ENCODE measurements around the gene KRT2.

The KRT2 gene

GRCh38 chr12:52696588-52696987 lies 44.6 kb upstream of the KRT2 start:
- no peak for DNase-seq (ENCODE audit: low spot score)
- POLR2A ChIA-PET (ENCODE audit: low non-redundant PET): no interaction called here
- TF ChIP-seq, protein P1, sequence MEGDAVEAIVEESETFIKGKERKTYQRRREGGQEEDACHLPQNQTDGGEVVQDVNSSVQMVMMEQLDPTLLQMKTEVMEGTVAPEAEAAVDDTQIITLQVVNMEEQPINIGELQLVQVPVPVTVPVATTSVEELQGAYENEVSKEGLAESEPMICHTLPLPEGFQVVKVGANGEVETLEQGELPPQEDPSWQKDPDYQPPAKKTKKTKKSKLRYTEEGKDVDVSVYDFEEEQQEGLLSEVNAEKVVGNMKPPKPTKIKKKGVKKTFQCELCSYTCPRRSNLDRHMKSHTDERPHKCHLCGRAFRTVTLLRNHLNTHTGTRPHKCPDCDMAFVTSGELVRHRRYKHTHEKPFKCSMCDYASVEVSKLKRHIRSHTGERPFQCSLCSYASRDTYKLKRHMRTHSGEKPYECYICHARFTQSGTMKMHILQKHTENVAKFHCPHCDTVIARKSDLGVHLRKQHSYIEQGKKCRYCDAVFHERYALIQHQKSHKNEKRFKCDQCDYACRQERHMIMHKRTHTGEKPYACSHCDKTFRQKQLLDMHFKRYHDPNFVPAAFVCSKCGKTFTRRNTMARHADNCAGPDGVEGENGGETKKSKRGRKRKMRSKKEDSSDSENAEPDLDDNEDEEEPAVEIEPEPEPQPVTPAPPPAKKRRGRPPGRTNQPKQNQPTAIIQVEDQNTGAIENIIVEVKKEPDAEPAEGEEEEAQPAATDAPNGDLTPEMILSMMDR (conservative IDR thresholded peaks at IDR 0.05; ENCODE audit: low read depth): no peak
- no peak overlapping the region for H3K27ac ChIP-seq
- CTCF ChIA-PET: no interaction called here

DNA sequence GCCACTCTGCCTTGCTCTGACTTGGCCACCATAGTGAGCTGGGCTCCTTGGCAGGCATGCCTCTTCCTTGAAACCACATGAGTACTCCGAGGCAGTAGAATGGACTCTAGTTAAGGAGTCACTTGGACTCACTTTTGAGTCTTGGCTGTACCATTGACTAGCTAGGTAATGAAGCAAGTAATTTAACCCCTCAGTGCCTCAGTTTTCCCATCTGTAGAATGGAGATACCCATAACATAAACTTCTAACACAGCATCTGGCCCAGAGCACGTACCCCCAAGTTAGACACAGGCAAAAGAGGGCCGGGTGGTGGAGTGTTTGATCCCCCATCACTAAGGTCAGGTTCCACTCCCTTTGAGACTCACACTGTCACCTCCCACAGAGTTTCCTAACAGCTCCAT lies 43.0 kb upstream of the KRT2 start:
- ChIA-PET POLR2A (ENCODE audit: low non-redundant PET) (no interaction called here), CTCF (no interaction called here)
- TF ChIP-seq, protein P1 (conservative IDR thresholded peaks at IDR 0.05; ENCODE audit: low read depth): no peak
- H3K27ac ChIP-seq: no peak overlapping the region
- no peak for DNase-seq (ENCODE audit: low spot score)

DNA sequence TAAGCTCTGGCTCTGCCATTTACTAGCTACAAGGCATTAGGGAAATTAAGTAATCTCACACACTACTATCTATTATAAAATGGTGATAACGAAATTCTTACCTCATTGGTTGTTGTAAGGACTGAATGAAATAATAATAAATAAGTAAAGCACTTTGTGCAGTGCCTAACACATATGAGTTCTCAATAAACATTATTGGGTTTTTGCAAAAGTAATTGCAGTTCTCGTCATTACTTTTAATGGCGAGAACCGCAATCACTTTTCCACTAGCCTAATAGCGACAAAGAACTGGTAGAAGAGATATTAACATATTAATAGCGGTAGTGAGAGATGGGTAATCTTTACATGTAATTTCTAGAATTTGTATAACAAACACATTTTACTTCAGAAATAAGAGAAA lies 42.1 kb upstream of the KRT2 start:
- no peak for DNase-seq (ENCODE audit: low spot score)
- CTCF ChIA-PET: interaction anchor here (0.6 kb wide), 1 partner anchor 723 kb away, joined by 9 read pairs; no protein-coding TSS in a partner anchor
- TF ChIP-seq, protein P1 (conservative IDR thresholded peaks at IDR 0.05; ENCODE audit: low read depth): no peak

GRCh38 chr12:52693261-52693660 lies 41.2 kb upstream of the KRT2 start:
- ChIA-PET CTCF (interaction anchor here (0.6 to 1.1 kb wide), 2 partner anchors 18 to 324 kb away, joined by 3 to 6 read pairs; no protein-coding TSS in a partner anchor), POLR2A (ENCODE audit: low non-redundant PET) (no interaction called here)
- TF ChIP-seq, protein P1 (conservative IDR thresholded peaks at IDR 0.05; ENCODE audit: low read depth): no peak
- DNase-seq (ENCODE audit: low spot score): no peak
- H3K27ac ChIP-seq: no peak overlapping the region

More for the DNA sequence above, 42.1 kb upstream of the KRT2 start:
- H3K27ac ChIP-seq: no peak overlapping the region
- POLR2A ChIA-PET (ENCODE audit: low non-redundant PET): no interaction called here

GRCh38 chr12:52692254-52692653 lies 40.2 kb upstream of the KRT2 start:
- ChIA-PET POLR2A (ENCODE audit: low non-redundant PET) (no interaction called here), CTCF (interaction anchor here (0.6 to 1.1 kb wide), 2 partner anchors 17 to 40 kb away, joined by 3 to 6 read pairs; no protein-coding TSS in a partner anchor)
- no peak overlapping the region for H3K27ac ChIP-seq
- DNase-seq (ENCODE audit: low spot score): no peak
- TF ChIP-seq, protein P1 (conservative IDR thresholded peaks at IDR 0.05; ENCODE audit: low read depth): no peak

DNA sequence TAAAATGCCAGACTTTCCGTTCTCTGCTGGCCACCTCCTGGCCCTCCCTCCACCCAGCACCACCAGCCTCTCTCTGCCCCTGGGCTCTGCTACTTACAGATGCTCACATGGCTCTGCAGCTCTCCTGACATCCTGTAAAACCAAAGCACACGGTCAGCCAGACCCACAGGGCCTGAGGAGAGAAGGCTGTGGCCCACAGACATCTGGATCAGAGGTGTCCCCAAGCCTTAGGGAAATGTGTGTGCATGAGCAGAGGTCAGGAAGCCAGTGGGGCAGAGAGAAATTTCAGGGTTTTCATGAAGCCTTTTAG lies 39.8 kb upstream of the KRT2 start:
- no peak for DNase-seq (ENCODE audit: low spot score)
- ChIA-PET CTCF (no interaction called here), POLR2A (ENCODE audit: low non-redundant PET) (no interaction called here)
- no peak overlapping the region for H3K27ac ChIP-seq
- TF ChIP-seq, protein P1 (conservative IDR thresholded peaks at IDR 0.05; ENCODE audit: low read depth): no peak
